Astrocyte (in vitro differentiated cells and primary cell): ENCODE measurements around the gene ADARB2.

Source experiments
- CTCF ChIP-seq: IDR thresholded peaks from 2 replicates; pipeline ENCODE4 v1.5.1; 2011; ENCODE audit warnings: low read depth, mild to moderate bottlenecking, inconsistent platforms, low read length, moderate library complexity; ENCODE audit not compliant: insufficient read depth
- EZH2 ChIP-seq: IDR thresholded peaks from 2 replicates; pipeline ENCODE4 v1.6.1; 2012; ENCODE audit warnings: mild to moderate bottlenecking, low read length, inconsistent platforms; ENCODE audit not compliant: insufficient read depth

GRCh38 chr10:1464881-1465417, 272.4 kb downstream of the ADARB2 start:
- TF ChIP-seq CTCF (no peak), EZH2 (no peak)
